Endothelial cell of umbilical vein (primary cell): ENCODE data around the gene STON2.

Source experiments
- CTCF ChIP-seq, 2 donors: IDR thresholded peaks; 1 replicate in 1 of 2; 2 replicates in 1 of 2; pipeline ENCODE4 v1.5.1; 2011; ENCODE audit warnings: low read length in 2 of 2, mild to moderate bottlenecking in 2 of 2, moderate library complexity in 2 of 2, control low read depth in 1 of 2, inconsistent platforms in 1 of 2, low read depth in 1 of 2; ENCODE audit not compliant: insufficient read depth in 1 of 2; ENCODE audit errors: extremely low read depth in 1 of 2
- JUN ChIP-seq: IDR thresholded peaks from 2 replicates; pipeline ENCODE4 v1.6.1; 2011; ENCODE audit warnings: borderline replicate concordance, low read depth; ENCODE audit not compliant: insufficient read length, insufficient read depth
- MYC ChIP-seq: IDR thresholded peaks from one replicate; pipeline ENCODE4 v1.6.1; 2011; ENCODE audit warnings: mild to moderate bottlenecking, low read depth, low read length
- POLR2A ChIP-seq: IDR thresholded peaks from 2 replicates; pipeline ENCODE4 v1.6.1; 2012; ENCODE audit warnings: low read depth, mild to moderate bottlenecking, control low read depth, low read length

GRCh38 chr14:81336009-81336408 is 64.1 kb downstream of the STON2 start:
- TF ChIP-seq POLR2A (no peak), CTCF (IDR thresholded peaks at IDR 0.05; ENCODE audit: extremely low read depth in 1 of 2, insufficient read depth in 1 of 2, low read depth in 1 of 2, low read length in 2 of 2) (no peak), MYC (no peak), JUN (no peak)
